Coronary artery (tissue), 2 donors: ENCODE measurements around the gene SORCS1.

Experiments
- DNase-seq: peaks from one replicate; pipeline ENCODE4 v3.0.0-alpha.2; 2017; ENCODE audit warnings: low spot score
- H3K27ac ChIP-seq, 2 donors: fragments of 200-600 bp; sonication (generic); one replicate each; pipeline ENCODE4 v1.5.1; 2016 to 2019
- H3K4me3 ChIP-seq: fragments of 200-600 bp; sonication (generic); 2 replicates; pipeline ENCODE4 v1.5.1; 2016; ENCODE audit warnings: mild to moderate bottlenecking, moderate library complexity
- CTCF ChIP-seq: fragments of 200-600 bp; sonication (generic); IDR thresholded peaks from one replicate; pipeline ENCODE4 v1.5.1; 2019; ENCODE audit warnings: antibody characterized with exemption

Gene SORCS1

GRCh38 chr10:106565546-106565945, 599.0 kb downstream of the SORCS1 start:
- H3K27ac ChIP-seq = no peak overlapping the region
- TF ChIP-seq CTCF = no peak
- DNase-seq = no peak
- no peak overlapping the region for H3K4me3 ChIP-seq

- Histone ChIP-seq H3K4me3 (no peak overlapping the region), H3K27ac (no peak overlapping the region)
- TF ChIP-seq CTCF = no peak
- no peak for DNase-seq
Measured at GRCh38 chr10:106563384-106563783, 601.1 kb downstream of the SORCS1 start.

- Histone ChIP-seq H3K27ac (no peak overlapping the region), H3K4me3 (no peak overlapping the region)
- TF ChIP-seq CTCF = no peak
- no peak for DNase-seq
Measured at GRCh38 chr10:106560925-106561640, 603.4 kb downstream of the SORCS1 start.

- Histone ChIP-seq H3K4me3 (no peak overlapping the region), H3K27ac (no peak overlapping the region)
- TF ChIP-seq CTCF = no peak
- no peak for DNase-seq
Measured at GRCh38 chr10:106559442-106559841, 605.1 kb downstream of the SORCS1 start.

- TF ChIP-seq CTCF = no peak
- no peak for DNase-seq
- H3K27ac ChIP-seq = no peak overlapping the region
- H3K4me3 ChIP-seq = no peak overlapping the region
Measured at GRCh38 chr10:106557951-106558733, 606.4 kb downstream of the SORCS1 start.

GRCh38 chr10:106557053-106557452, 607.5 kb downstream of the SORCS1 start:
- TF ChIP-seq CTCF = no peak
- H3K27ac ChIP-seq = no peak overlapping the region
- H3K4me3 ChIP-seq = no peak overlapping the region
- no peak for DNase-seq

GRCh38 chr10:106555599-106555998, 608.9 kb downstream of the SORCS1 start:
- TF ChIP-seq CTCF = no peak
- Histone ChIP-seq H3K4me3 (no peak overlapping the region), H3K27ac (no peak overlapping the region)
- no peak for DNase-seq
